WERI-Rb-1 (cell line): ENCODE results near the gene AIFM3.

Experiments used
- DNase-seq: peaks from one replicate; pipeline ENCODE4 v3.0.0-alpha.2; 2020
- H3K27ac ChIP-seq: fragments of 250-450 bp; sonication (Bioruptor Pico); 2 replicates; pipeline ENCODE4 v1.5.1; 2020; ENCODE audit warnings: mild to moderate bottlenecking, moderate library complexity
- H3K27me3 ChIP-seq: fragments of 250-450 bp; sonication (Bioruptor Pico); 2 replicates; pipeline ENCODE4 v1.5.1; 2021; ENCODE audit warnings: mild to moderate bottlenecking, low read depth, moderate library complexity; ENCODE audit not compliant: insufficient read depth, severe bottlenecking
- H3K36me3 ChIP-seq: fragments of 250-450 bp; sonication (Bioruptor Pico); 2 replicates; pipeline ENCODE4 v1.5.1; 2020; ENCODE audit warnings: mild to moderate bottlenecking, moderate library complexity
- H3K4me3 ChIP-seq: 2 replicates; pipeline ENCODE4 v1.5.1; 2011; ENCODE audit warnings: low read depth, mild to moderate bottlenecking, control low read depth, low read length
- H3K9me3 ChIP-seq: fragments of 250-450 bp; sonication (Bioruptor Pico); 2 replicates; pipeline ENCODE4 v1.5.1; 2021; ENCODE audit warnings: mild to moderate bottlenecking, moderate library complexity; ENCODE audit not compliant: severe bottlenecking
- TF ChIP-seq, protein P1 (sequence below): IDR thresholded peaks from 2 replicates; pipeline ENCODE4 v1.5.1; 2011; ENCODE audit warnings: low read depth, mild to moderate bottlenecking, control low read depth, inconsistent platforms, low read length

AIFM3 gene

DNA sequence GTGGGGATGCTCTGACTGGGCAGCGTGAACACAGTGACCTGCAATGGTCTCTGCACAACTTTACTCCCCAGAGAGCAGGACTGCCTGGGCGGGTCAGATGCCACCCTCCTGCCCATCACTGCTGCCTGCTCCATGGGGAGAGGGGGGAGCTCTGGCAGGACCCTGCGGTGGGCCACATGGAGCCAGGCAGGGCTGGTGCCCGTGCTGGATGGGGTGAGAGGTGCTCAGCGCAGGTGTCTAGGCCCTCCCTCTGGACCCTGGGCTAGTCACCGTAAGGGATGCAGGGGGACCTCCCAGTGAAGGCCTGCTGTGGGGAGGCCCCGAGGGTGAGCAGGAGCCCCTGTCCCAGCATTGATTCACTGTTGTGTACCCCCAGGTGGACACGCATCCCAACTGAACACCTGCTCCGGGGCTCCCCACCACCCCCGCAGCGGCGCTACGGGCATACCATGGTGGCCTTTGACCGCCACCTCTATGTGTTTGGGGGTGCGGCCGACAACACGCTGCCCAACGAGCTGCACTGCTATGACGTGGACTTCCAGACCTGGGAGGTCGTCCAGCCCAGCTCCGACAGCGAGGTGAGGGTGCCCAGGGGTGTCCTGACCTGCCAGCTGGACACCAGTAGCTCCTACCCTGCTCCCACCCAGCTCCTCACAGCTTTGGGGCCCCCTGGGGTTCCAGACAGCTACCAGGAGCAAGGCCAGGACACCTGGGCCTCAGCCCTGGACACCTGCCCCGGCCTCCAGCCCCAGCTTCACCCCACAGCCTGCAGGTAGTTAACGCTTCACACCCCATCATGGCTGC, 24.4 kb downstream of the AIFM3 start:
- Histone ChIP-seq H3K36me3 (peaks cover 27% of the 10 kb centered on the region), H3K27ac (no peak overlapping the region), H3K9me3 (no peaks in the 10 kb centered on the region), H3K4me3 (no peak overlapping the region), H3K27me3 (no peaks in the 10 kb centered on the region)
- TF ChIP-seq, protein P1, sequence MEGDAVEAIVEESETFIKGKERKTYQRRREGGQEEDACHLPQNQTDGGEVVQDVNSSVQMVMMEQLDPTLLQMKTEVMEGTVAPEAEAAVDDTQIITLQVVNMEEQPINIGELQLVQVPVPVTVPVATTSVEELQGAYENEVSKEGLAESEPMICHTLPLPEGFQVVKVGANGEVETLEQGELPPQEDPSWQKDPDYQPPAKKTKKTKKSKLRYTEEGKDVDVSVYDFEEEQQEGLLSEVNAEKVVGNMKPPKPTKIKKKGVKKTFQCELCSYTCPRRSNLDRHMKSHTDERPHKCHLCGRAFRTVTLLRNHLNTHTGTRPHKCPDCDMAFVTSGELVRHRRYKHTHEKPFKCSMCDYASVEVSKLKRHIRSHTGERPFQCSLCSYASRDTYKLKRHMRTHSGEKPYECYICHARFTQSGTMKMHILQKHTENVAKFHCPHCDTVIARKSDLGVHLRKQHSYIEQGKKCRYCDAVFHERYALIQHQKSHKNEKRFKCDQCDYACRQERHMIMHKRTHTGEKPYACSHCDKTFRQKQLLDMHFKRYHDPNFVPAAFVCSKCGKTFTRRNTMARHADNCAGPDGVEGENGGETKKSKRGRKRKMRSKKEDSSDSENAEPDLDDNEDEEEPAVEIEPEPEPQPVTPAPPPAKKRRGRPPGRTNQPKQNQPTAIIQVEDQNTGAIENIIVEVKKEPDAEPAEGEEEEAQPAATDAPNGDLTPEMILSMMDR = no peak
- no peak for DNase-seq

DNA sequence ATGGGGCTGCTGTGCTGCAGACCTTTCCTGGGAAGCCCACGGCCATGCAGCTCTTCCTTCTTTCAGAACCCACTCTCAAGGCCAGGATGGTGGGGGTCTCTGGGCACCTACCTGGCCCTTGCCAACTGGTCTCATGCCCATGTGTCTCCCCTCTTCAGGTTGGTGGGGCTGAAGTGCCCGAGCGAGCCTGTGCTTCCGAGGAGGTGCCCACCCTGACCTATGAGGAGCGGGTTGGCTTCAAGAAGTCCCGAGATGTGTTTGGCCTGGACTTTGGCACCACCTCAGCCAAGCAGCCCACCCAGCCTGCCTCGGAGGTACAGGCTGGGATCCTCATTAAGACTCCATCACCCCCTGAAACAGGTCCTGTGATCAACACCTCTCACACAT, 25.0 kb downstream of the AIFM3 start:
- no peak overlapping the region for H3K27ac ChIP-seq
- no peaks in the 10 kb centered on the region for H3K27me3 ChIP-seq
- H3K4me3 ChIP-seq = no peak overlapping the region
- no peak for DNase-seq
- peaks cover 30% of the 10 kb centered on the region for H3K36me3 ChIP-seq
- TF ChIP-seq, protein P1 = no peak
- H3K9me3 ChIP-seq = no peaks in the 10 kb centered on the region

DNA sequence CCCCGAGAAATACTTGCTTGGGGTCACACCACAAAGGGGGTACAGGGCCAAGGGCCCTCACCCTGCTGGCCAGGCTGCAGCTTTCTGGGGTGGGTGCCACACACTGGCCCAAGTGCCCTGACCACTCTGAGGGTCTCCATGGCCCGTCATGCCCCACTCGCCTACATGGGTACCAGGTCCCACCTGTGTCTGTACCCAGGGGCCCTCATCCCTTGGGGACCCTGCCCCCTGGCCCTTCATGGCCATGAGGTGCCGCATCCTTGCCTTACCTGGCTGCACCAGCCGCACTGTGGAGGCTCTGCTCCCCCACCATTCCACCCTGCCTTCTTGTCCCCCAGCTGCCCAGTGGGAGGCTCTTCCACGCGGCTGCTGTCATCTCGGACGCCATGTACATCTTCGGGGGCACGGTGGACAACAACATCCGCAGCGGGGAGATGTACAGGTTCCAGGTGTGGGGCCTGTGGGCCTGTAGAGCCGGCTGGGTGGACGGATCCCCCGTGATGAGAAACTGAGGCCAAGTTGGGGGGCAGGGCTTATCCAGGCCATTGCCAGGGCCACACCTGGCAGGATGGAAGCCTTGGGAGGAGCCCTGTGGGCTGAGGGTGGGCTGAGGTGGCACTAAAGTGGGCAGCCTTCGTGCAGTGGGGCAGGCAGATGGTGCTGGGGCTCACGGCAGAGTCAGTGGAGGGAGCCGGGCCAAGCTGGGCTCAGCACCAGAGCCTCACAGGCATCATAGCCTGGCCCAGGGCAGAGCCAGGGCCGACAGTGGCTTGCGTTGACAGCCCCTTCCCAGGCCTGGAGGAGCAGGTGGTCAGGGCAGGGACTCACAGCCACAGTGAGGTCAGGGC, 25.6 kb downstream of the AIFM3 start:
- TF ChIP-seq, protein P1 = no peak
- Histone ChIP-seq H3K36me3 (peaks cover 36% of the 10 kb centered on the region), H3K9me3 (no peaks in the 10 kb centered on the region), H3K4me3 (no peak overlapping the region), H3K27ac (no peak overlapping the region), H3K27me3 (no peaks in the 10 kb centered on the region)
- no peak for DNase-seq

DNA sequence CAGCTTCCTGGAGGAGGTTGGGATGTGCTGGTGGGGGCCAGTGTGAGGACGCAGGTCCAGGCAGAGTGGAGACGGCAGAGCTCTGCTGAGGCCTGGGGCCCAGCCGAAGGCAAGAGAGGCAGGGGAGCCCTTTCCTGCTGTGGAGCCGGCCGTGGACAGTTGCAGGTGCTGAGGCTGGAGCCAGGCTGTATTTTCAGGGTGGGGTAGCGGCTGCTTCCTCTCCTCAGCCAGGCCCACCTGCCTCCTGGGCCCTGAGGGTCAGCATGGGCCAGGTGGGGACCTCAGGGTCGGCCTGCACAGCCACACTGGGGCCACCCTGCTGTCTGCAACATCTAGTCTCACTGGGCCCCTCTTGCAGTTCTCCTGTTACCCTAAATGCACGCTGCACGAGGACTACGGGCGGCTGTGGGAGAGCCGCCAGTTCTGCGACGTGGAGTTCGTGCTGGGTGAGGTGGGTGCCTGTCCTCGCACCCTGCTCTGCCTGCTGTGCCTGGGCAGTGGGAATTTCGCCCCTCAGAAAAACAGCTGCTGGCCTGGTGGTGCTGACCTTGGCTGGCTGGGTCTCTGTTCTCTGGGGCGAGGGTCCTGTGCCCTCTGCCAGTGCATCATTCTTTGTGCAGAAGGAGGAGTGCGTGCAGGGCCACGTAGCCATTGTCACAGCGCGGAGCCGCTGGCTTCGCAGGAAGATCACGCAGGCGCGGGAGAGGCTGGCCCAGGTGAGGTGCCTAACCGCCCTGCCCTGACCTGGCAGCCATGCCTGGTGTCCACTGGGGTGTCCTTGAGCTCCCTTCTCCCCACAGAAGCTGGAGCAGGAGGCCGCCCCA, 26.5 kb downstream of the AIFM3 start:
- H3K4me3 ChIP-seq = no peak overlapping the region
- peaks cover 45% of the 10 kb centered on the region for H3K36me3 ChIP-seq
- no peak overlapping the region for H3K27ac ChIP-seq
- DNase-seq = no peak
- H3K27me3 ChIP-seq = no peaks in the 10 kb centered on the region
- TF ChIP-seq, protein P1 = no peak
- H3K9me3 ChIP-seq = no peaks in the 10 kb centered on the region

DNA sequence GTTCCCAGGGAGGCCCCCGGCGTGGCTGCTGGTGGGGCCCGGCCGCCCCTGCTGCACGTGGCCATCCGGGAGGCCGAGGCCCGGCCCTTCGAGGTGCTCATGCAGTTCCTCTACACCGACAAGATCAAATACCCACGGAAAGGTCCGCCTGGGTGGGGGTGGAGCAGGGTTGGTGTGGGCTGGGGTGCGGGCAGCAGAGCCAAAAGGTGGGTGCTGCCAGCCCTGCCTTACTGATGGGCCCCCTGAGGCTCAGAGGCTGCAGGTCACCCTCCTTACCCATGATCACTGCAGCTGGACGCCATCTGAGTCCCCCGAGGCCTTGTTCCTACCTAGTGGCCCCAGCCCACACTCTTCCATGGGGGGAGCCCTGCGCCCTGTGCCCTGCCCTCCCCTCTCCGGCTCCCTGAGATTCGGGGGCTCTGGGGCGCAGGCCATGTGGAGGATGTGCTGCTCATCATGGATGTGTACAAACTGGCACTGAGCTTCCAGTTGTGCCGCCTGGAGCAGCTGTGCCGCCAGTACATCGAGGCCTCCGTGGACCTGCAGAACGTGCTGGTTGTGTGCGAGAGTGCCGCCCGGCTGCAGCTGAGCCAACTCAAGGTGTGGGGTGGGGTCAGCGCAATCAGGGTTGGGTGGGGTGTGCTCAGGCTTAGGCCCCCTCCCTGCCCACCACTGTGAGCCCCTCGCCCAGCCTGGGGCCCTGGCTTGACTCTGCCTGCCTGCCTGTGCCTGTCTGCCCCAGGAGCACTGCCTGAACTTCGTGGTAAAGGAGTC, 27.3 kb downstream of the AIFM3 start:
- TF ChIP-seq, protein P1 = no peak
- peaks cover 53% of the 10 kb centered on the region for H3K36me3 ChIP-seq
- no peak for DNase-seq
- no peaks in the 10 kb centered on the region for H3K9me3 ChIP-seq
- no peak overlapping the region for H3K4me3 ChIP-seq
- H3K27ac ChIP-seq = no peak overlapping the region
- H3K27me3 ChIP-seq = no peaks in the 10 kb centered on the region
